Activated CD8-positive, alpha-beta T cell treated with anti-CD3 and anti-CD28 coated beads for 36 hours (primary cell): ENCODE data around the gene SKI. TPM values are rescaled to one million over a fixed set of nuclear protein-coding genes. Genes with fewer than 3 reads are reported as not detected.

Source experiments
- ATAC-seq: fragments of 200-7000 bp; cut with Tn5 transposase; one replicate; pipeline ENCODE4 v1.10.0; 2021; ENCODE audit warnings: mild to moderate bottlenecking, moderate library complexity
- CTCF ChIA-PET: fragments of 350-600 bp; sonication (Branson Sonifier 250); formaldehyde crosslinking; loops from one replicate; lab custom pipeline; 2021; ENCODE audit warnings: antibody characterized with exemption; lab: Charles Lee
- POLR2A ChIA-PET: fragments of 350-600 bp; sonication (Branson Sonifier 250); formaldehyde crosslinking; loops from one replicate; lab custom pipeline; 2021; ENCODE audit warnings: antibody characterized with exemption; lab: Charles Lee
- DNase-seq: peaks from one replicate; pipeline ENCODE4 v3.0.0-alpha.2; 2020
- H3K27ac Mint-ChIP-seq: one replicate; pipeline ENCODE4 v1.8.0; 2021; ENCODE audit warnings: mild to moderate bottlenecking, mixed read lengths
- H3K27me3 Mint-ChIP-seq: one replicate; pipeline ENCODE4 v1.8.0; 2021; ENCODE audit warnings: mixed read lengths
- H3K36me3 Mint-ChIP-seq: one replicate; pipeline ENCODE4 v1.8.0; 2021; ENCODE audit warnings: low read depth, mixed read lengths
- H3K4me1 Mint-ChIP-seq: one replicate; pipeline ENCODE4 v1.8.0; 2021; ENCODE audit warnings: low read depth, mixed read lengths
- H3K4me3 Mint-ChIP-seq: one replicate; pipeline ENCODE4 v1.8.0; 2021; ENCODE audit warnings: mild to moderate bottlenecking, moderate library complexity, mixed read lengths
- H3K9me3 Mint-ChIP-seq: one replicate; pipeline ENCODE4 v1.8.0; 2021; ENCODE audit warnings: mixed read lengths
- intact Hi-C: fragments of 100-400 bp; cut with micrococcal nuclease; formaldehyde crosslinking; loops from one replicate; pipeline ENCODE4 v1.10.0; 2022
- total RNA-seq, 2 experiments: library from RNA; stranded (reverse); gene quantifications; one replicate each; pipeline ENCODE4 v1.2.3, GENCODE V29; 2021
- TF ChIP-seq, protein P1 (sequence below): fragments of 200-600 bp; IDR thresholded peaks from one replicate; pipeline ENCODE4 v1.8.0; 2022; ENCODE audit warnings: antibody characterized with exemption, mild to moderate bottlenecking

Gene SKI
- total RNA-seq, 2 experiments from 2014 or later = 27.5 to 28.3 TPM

DNA sequence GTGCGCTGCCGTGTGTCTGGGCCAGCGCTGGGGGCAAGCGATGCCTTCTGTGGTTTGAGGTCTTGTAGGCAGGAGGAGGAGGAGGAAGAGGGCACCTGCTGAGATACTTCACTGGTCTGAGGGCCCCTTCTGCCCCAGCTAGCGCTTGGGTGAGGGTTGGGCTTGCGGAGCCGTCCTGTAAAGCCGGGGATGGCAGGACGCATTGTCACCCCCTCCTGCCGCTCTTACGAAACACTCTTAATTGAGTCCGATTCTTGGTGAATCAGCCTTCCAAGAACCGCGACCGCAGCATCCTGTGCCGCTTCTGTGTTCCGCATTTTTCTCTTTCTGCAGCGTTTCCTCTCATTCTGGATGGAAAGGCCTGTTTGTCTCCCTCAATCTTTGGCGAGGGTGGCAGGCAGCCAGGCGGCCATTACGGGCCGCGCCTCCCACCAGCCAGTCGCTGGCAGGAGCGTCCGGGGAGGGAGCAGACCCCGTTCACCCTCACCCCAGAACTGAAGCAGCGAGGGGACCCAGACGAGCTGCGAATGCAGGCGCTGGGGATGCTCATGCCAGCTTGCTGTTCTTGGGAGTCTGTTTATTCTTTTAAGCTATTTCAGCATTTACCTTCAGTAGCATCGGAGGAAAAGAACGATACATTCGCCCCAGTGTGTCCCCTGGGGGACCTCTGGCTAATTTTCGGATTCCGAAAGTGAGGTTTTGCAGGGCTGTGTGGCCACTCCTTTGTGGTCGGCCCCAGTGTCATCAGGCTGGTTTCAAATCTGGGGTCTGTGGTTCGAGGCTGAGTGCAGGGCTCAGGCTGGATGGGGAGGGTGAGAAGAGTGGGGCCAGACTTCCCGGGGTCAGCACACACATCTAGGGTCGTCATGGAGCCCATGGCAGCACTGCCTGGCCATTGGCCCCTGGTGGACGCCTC lies 62.7 kb downstream of the SKI start:
- Mint-ChIP-seq H3K27ac (peak overlapping the region; percentile 95), H3K4me1 (peaks cover 78% of the 10 kb centered on the region), H3K4me3 (peak overlapping the region; percentile 76), H3K9me3 (no peaks in the 10 kb centered on the region), H3K36me3 (peaks cover 5% of the 10 kb centered on the region), H3K27me3 (no peaks in the 10 kb centered on the region)
- POLR2A ChIA-PET = interaction anchor here (0.6 to 4.1 kb wide), 10 partner anchors 9 to 125 kb away, joined by 3 to 23 read pairs (median 4); partner anchors contain the start of genes MORN1 and RER1
- TF ChIP-seq, protein P1, sequence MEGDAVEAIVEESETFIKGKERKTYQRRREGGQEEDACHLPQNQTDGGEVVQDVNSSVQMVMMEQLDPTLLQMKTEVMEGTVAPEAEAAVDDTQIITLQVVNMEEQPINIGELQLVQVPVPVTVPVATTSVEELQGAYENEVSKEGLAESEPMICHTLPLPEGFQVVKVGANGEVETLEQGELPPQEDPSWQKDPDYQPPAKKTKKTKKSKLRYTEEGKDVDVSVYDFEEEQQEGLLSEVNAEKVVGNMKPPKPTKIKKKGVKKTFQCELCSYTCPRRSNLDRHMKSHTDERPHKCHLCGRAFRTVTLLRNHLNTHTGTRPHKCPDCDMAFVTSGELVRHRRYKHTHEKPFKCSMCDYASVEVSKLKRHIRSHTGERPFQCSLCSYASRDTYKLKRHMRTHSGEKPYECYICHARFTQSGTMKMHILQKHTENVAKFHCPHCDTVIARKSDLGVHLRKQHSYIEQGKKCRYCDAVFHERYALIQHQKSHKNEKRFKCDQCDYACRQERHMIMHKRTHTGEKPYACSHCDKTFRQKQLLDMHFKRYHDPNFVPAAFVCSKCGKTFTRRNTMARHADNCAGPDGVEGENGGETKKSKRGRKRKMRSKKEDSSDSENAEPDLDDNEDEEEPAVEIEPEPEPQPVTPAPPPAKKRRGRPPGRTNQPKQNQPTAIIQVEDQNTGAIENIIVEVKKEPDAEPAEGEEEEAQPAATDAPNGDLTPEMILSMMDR = no peak
- peak; percentile 92 for ATAC-seq
- intact Hi-C loops = loop anchor here (1.0 to 5.0 kb wide), 2 partner anchors 10 to 59 kb away; no protein-coding TSS in a partner anchor
- peak; percentile 98 for DNase-seq
- CTCF ChIA-PET = interaction anchor here (0.8 to 3.2 kb wide), 9 partner anchors 9 to 246 kb away, joined by 3 to 15 read pairs (median 4); no protein-coding TSS in a partner anchor

DNA sequence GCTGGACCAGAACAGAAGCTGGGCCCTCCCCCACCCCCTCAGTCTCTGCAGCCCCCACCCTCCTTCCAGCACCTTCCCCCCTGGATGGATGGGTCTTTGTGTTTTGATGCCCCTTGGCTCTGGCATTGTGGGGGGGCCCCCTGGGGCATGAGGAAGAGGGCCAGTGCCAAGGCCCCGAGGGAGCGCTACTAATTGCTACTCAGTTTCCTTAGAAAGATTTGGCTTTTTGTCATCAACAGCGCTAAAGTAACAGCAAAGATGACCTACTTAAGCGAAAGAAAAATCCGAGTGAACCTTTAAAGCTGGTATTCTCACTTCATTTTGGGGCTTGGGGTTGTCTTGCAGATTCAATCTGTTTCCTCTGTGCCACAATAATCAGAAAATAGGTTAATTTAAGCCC lies 63.5 kb downstream of the SKI start:
- ATAC-seq (no peak), DNase-seq (no peak)
- peaks cover 8% of the 10 kb centered on the region for H3K36me3 Mint-ChIP-seq
- H3K27me3 Mint-ChIP-seq = no peaks in the 10 kb centered on the region
- peak overlapping the region; percentile 95 for H3K27ac Mint-ChIP-seq
- CTCF ChIA-PET = interaction anchor here (0.8 to 3.2 kb wide), 7 partner anchors 9 to 247 kb away, joined by 3 to 15 read pairs (median 7); no protein-coding TSS in a partner anchor
- H3K4me1 Mint-ChIP-seq = peaks cover 83% of the 10 kb centered on the region
- H3K9me3 Mint-ChIP-seq = no peaks in the 10 kb centered on the region
- TF ChIP-seq, protein P1 = no peak
- intact Hi-C loops = loop anchor here (5.0 kb wide), 1 partner anchor 59 kb away; no protein-coding TSS in a partner anchor
- H3K4me3 Mint-ChIP-seq = peak overlapping the region; percentile 76
- POLR2A ChIA-PET = interaction anchor here (0.9 to 4.1 kb wide), 10 partner anchors 9 to 100 kb away, joined by 3 to 23 read pairs (median 4); partner anchors contain the start of genes MORN1 and RER1

- no peaks in the 10 kb centered on the region for H3K27me3 Mint-ChIP-seq
- H3K4me3 Mint-ChIP-seq = no peak overlapping the region
- ChIA-PET CTCF (interaction anchor here (1.3 to 3.2 kb wide), 2 partner anchors 7 to 21 kb away, joined by 3 to 15 read pairs; no protein-coding TSS in a partner anchor), POLR2A (interaction anchor here (1.3 to 2.5 kb wide), 2 partner anchors 7 to 60 kb away, joined by 4 to 23 read pairs; no protein-coding TSS in a partner anchor)
- H3K36me3 Mint-ChIP-seq = peaks cover 6% of the 10 kb centered on the region
- TF ChIP-seq, protein P1 = no peak
- peak overlapping the region; percentile 34 for H3K27ac Mint-ChIP-seq
- no peaks in the 10 kb centered on the region for H3K9me3 Mint-ChIP-seq
- intact Hi-C loops = loop anchor here (5.0 kb wide), 1 partner anchor 61 kb away; no protein-coding TSS in a partner anchor
- ATAC-seq = no peak
- peaks cover 86% of the 10 kb centered on the region for H3K4me1 Mint-ChIP-seq
- DNase-seq = no peak
Observed at GRCh38 chr1:2292725-2293450, 64.8 kb downstream of the SKI start.

GRCh38 chr1:2294033-2294724 lies 66.1 kb downstream of the SKI start:
- Mint-ChIP-seq H3K9me3 (no peaks in the 10 kb centered on the region), H3K36me3 (peaks cover 5% of the 10 kb centered on the region), H3K27me3 (no peaks in the 10 kb centered on the region), H3K27ac (peak overlapping the region; percentile 59), H3K4me3 (no peak overlapping the region), H3K4me1 (peaks cover 86% of the 10 kb centered on the region)
- TF ChIP-seq, protein P1 = no peak
- ATAC-seq (no peak), DNase-seq (no peak)
- intact Hi-C loops = loop anchor here (5.0 kb wide), 1 partner anchor 62 kb away; no protein-coding TSS in a partner anchor
- POLR2A ChIA-PET = interaction anchor here (0.8 to 1.3 kb wide), 3 partner anchors 38 to 67 kb away, joined by 4 to 5 read pairs (median 4); no protein-coding TSS in a partner anchor
- CTCF ChIA-PET = no interaction called here
